Mucosa of descending colon (tissue), 3 donors: ENCODE data around the gene PLXNA2. TPM values are rescaled to one million over a fixed set of nuclear protein-coding genes. Genes with fewer than 3 reads are reported as not detected.

Experiments used
- ATAC-seq: fragments of 200-7000 bp; cut with Tn5 transposase; one replicate; pipeline ENCODE4 v1.9.1; 2020; ENCODE audit warnings: mild to moderate bottlenecking, moderate library complexity
- DNase-seq, 3 donors: peaks; one replicate each; pipeline ENCODE4 v3.0.0-alpha.2; 2020
- H3K36me3 ChIP-seq: fragments of 200-600 bp; one replicate; pipeline ENCODE4 v1.8.0; 2021; ENCODE audit warnings: low read depth, mild to moderate bottlenecking
- H3K4me1 ChIP-seq: fragments of 200-600 bp; one replicate; pipeline ENCODE4 v1.8.0; 2021; ENCODE audit warnings: low read depth, mild to moderate bottlenecking
- H3K4me3 ChIP-seq: fragments of 200-600 bp; one replicate; pipeline ENCODE4 v1.8.0; 2021; ENCODE audit warnings: mild to moderate bottlenecking
- H3K9me3 ChIP-seq: fragments of 200-600 bp; one replicate; pipeline ENCODE4 v1.8.0; 2021; ENCODE audit warnings: mild to moderate bottlenecking
- intact Hi-C, 2 donors: fragments of 100-400 bp; cut with DNase I in 1 of 2; cut with micrococcal nuclease in 1 of 2; formaldehyde crosslinking; loops; one replicate each; pipeline versions ENCODE4 v1.11.0 to v1.11.1; 2022; cut with DNase I, micrococcal nuclease
- total RNA-seq, 3 donors: library from RNA; stranded (reverse); fragmentation: NEBNext Ultra II Directional in 2 of 3; extraction: Animal tissue kit (Norgen Biotek cat#: 25700) in 2 of 3; gene quantifications; one replicate each; pipeline versions ENCODE4 v1.2.1 to v1.2.4, GENCODE V29; 2021 to 2023
- TF ChIP-seq, protein P1 (sequence below): fragments of 200-600 bp; IDR thresholded peaks from one replicate; pipeline ENCODE4 v1.8.0; 2022; ENCODE audit warnings: antibody characterized with exemption, mild to moderate bottlenecking
- donor health status: DM: no; HTN: no; CAD: no; lungs with moderate emphysema.
- donor health status: DM: no; HTN: no; CAD: no.
- donor health status: DM: no; HTN: yes; CAD: no.

The PLXNA2 gene
- total RNA-seq, 3 donors from 2014 or later, result 65.5 to 127 (median 70.6) TPM

DNA sequence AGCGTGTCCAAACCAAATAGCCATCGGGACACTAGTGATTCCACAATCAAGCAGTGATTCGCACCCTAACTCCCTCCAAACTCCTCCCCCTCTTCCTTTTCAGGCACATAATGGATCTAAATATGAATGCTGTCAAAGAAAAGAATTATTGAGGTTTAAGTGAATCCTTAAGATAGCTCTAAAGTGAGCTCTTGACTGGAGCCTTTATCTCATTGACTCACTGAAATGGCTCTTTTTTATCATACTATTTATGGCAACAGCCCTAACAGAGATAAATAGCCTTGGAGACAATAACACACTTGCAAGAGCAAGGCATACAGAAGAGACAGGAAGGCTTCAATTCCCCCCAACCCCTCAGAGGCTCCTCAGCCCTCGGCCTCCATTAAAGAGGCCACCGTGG is 143.3 kb downstream of the PLXNA2 start:
- no peak for ATAC-seq
- TF ChIP-seq, protein P1, sequence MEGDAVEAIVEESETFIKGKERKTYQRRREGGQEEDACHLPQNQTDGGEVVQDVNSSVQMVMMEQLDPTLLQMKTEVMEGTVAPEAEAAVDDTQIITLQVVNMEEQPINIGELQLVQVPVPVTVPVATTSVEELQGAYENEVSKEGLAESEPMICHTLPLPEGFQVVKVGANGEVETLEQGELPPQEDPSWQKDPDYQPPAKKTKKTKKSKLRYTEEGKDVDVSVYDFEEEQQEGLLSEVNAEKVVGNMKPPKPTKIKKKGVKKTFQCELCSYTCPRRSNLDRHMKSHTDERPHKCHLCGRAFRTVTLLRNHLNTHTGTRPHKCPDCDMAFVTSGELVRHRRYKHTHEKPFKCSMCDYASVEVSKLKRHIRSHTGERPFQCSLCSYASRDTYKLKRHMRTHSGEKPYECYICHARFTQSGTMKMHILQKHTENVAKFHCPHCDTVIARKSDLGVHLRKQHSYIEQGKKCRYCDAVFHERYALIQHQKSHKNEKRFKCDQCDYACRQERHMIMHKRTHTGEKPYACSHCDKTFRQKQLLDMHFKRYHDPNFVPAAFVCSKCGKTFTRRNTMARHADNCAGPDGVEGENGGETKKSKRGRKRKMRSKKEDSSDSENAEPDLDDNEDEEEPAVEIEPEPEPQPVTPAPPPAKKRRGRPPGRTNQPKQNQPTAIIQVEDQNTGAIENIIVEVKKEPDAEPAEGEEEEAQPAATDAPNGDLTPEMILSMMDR, result no peak
- H3K4me3 ChIP-seq, result no peak overlapping the region
- no peaks in the 10 kb centered on the region for H3K9me3 ChIP-seq
- no peak for DNase-seq
- no peaks in the 10 kb centered on the region for H3K36me3 ChIP-seq
- peaks cover 8% of the 10 kb centered on the region for H3K4me1 ChIP-seq
- intact Hi-C loops, result loop anchor here in 1 of 2 donors (5.0 kb wide), 1 partner anchor 94 kb away; no protein-coding TSS in a partner anchor

DNA sequence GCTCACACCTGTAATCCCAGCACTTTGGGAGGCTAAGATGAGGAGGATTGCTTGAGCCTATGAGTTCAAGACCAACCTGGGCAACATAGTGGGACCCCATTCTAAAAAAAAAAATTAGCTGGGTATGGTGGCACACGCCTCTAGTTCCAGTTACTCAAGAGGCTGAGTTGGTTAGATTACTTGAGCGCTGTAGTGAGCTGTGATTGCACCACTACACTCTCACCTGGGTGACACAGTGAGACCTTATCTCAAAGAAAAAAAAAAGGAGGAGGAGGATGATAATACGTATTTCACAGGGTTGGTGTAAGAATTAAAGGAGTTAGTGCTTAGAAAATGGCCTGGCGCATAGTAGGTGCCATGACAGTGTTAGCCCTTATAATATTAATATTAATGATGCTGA is 144.1 kb downstream of the PLXNA2 start:
- DNase-seq (no peak), ATAC-seq (no peak)
- Histone ChIP-seq H3K36me3 (no peaks in the 10 kb centered on the region), H3K4me3 (no peak overlapping the region), H3K4me1 (peaks cover 8% of the 10 kb centered on the region), H3K9me3 (no peaks in the 10 kb centered on the region)
- TF ChIP-seq, protein P1, result no peak
- intact Hi-C loops, result loop anchor here in 1 of 2 donors (5.0 kb wide), 1 partner anchor 93 kb away; no protein-coding TSS in a partner anchor

DNA sequence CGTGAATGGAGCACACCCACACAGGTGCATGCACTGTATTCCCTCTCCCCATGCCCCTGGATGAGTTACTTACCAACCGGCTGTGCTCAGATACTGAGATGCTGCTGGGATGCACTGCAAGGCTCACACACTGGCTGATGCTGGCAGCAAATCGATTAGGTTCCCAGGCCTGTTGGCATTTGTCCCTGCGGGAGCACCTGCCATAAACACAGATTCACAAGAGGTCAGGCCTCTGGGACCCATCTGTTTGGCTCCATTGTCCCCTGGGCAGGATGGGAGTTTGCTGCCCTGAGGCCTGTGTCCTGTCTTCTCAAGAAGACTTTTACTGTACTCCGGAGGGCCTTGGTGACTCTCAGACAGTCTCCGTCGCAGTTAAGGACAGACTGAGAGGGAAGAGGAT is 145.4 kb downstream of the PLXNA2 start:
- Histone ChIP-seq H3K36me3 (peaks cover 2% of the 10 kb centered on the region), H3K9me3 (no peaks in the 10 kb centered on the region), H3K4me3 (no peak overlapping the region), H3K4me1 (peaks cover 8% of the 10 kb centered on the region)
- intact Hi-C loops, result loop anchor here in 1 of 2 donors (10.0 kb wide), 1 partner anchor 84 kb away; no protein-coding TSS in a partner anchor
- DNase-seq (no peak), ATAC-seq (no peak)
- TF ChIP-seq, protein P1, result no peak

DNA sequence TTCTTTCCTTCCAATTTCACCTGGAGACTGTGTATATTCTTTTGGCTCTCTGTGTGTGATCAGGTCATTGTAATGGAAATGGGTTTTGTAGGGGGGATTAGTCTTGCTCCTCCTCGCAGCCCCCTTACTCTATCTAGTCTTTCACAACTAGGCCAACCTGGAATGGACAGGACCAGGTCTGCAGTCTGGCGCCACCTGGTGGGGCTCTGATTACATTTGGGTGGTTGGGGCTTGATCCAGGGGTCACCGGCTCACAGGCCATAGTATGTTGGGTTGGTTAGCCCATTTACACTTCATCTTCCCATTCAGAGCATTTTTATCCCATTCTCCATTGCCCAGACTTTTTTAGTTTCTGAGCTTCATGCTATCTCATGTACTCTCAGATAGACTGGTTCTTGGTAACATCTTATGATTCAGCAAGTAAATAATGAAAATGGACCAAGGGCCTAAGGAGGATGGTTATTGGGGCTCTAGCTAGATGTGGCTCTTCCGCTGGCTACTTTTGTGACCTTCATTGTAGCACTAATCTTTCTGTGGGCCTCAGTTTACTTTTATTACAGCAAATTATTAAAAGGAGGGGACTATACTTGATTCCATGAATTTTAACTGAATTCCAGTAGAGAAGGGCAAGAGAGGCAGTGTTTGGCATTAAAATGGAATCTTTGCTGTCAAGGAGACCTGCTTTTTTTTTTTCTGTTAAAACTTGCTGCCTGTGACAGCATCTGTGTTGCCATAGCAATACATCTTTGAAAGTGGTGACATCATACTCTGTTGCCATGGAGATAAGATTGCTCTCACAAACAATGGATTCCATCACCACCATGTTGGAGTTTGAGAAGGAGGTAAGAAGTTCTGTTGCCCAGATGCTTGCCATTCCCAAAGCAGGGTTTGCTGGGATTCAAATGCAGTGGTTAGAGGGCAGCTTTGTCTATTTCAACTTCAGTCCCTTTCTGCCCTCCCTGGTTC is 150.1 kb downstream of the PLXNA2 start:
- TF ChIP-seq, protein P1, result peak; percentile 27
- intact Hi-C loops, result loop anchor here in 1 of 2 donors (10.0 kb wide), 1 partner anchor 79 kb away; no protein-coding TSS in a partner anchor

DNA sequence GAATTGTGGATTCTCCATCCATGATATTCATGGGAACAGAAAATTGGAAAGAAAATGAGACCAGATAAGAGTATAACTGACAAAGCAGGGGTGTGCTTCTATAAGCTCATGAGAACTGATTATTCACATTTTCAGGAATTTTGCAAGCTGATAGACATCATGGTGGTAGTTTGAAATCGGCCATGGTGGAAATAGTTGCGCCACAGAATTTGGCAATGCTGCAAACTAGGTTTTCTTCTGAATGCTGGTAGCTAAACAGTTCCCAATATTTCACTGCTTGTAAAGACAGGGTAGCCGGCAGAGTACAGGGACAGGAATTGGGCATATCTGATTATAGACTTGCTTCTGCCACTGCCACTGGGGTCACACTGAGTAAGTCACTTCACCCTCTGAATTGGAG is 151.1 kb downstream of the PLXNA2 start:
- H3K4me3 ChIP-seq, result no peak overlapping the region
- TF ChIP-seq, protein P1, result no peak
- no peaks in the 10 kb centered on the region for H3K9me3 ChIP-seq
- no peaks in the 10 kb centered on the region for H3K4me1 ChIP-seq
- no peak for DNase-seq
- peaks cover 7% of the 10 kb centered on the region for H3K36me3 ChIP-seq
- intact Hi-C loops, result loop anchor here in 1 of 2 donors (10.0 kb wide), 1 partner anchor 78 kb away; no protein-coding TSS in a partner anchor
- no peak for ATAC-seq

More for the DNA sequence above, 150.1 kb downstream of the PLXNA2 start:
- ATAC-seq (peak; percentile 72), DNase-seq (peak in 2 of 3 donors; percentile 72 to 82)
- no peak overlapping the region for H3K4me3 ChIP-seq
- peaks cover 7% of the 10 kb centered on the region for H3K36me3 ChIP-seq
- H3K4me1 ChIP-seq, result no peaks in the 10 kb centered on the region
- H3K9me3 ChIP-seq, result no peaks in the 10 kb centered on the region
